HG02973 (cell line): Measurements from ENCODE around the gene CCL11.
"Not testable (repeated sequence)": the region's sequence is repeated elsewhere in the genome, so short reads cannot be mapped to it uniquely, and the experiment has no call there.

ENCODE experiments used
- ATAC-seq: cut with Tn5 transposase; IDR thresholded peaks from one replicate; pipeline ENCODE4 v1.9.1; 2021; ENCODE audit warnings: moderate library complexity; ENCODE audit not compliant: unreplicated experiment

CCL11 gene

DNA sequence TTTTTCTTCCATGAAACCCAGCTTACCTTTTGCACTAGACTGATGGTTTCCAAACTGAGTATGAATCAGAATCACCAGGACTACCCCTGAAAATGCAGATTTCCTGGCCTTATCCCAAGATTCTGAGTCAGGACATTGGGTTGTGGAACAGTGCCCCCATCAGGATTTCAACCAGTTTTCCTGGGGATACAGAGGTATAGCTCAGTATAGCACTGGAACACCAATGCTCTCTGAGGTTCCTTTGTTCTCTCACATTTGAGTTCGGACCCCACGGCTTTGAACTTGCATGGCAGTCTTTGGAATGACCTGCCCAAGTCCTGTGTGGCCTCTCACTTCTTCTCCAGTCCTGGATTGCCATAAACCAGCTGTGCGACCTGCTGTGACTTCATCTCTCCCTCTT lies 20.9 kb downstream of the CCL11 start:
- ATAC-seq = no peak

DNA sequence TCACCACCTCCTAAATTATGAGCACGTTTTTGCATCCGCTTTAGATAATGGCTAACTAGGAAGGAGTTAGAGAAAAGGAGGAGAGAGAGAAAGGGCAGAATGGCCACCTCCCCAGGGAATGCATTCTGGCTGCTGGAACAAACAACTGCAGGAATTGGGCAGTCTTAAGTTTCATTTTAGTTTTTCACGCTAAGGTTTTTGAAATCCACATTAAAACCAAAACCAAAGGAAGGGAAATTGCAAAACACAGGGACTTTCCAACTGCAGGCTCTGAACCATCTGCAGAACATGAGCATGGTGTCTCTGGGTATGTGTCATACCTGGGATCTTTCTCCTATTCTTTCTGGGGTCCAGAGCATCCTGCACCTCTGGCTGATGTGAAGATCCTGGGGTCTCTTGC lies 21.6 kb downstream of the CCL11 start:
- no peak for ATAC-seq

DNA sequence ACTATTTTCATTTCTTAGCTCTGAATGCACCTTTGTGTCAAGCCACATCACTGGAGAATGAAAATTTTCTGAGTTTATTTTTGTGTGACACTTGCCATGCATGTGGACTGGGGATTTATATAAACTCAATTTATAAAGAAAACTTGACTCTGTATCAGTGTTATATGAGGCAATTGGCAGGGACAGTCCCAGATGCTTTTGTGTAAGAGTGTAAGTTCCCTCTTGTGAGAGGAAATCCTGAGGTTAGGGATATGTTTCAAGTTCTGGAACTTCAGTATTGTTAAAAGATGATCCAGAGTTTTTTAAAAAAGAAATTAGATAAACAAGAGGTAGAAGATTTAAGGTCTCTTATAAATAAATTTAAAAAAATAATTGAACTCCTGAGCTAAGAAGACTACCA lies 22.8 kb downstream of the CCL11 start:
- ATAC-seq = no peak

DNA sequence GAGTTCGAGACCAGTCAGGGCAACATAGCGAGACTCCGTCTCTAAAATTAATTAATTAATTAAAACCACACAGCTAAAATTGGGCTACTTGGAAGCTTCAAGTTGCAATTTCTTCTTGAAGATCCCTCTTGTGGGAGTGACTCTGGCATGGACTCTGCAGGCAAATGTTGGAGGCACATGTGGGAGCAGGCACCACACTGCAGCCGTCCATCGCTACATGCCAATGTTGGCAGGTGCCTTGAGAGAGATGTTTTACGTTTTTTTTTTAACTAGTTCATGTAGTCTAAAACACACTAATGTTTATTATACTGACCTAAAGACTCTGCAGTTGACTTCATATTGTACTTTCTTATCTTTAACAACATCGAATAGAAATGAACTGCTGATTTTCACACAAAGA lies 25.7 kb downstream of the CCL11 start:
- ATAC-seq = no peak

DNA sequence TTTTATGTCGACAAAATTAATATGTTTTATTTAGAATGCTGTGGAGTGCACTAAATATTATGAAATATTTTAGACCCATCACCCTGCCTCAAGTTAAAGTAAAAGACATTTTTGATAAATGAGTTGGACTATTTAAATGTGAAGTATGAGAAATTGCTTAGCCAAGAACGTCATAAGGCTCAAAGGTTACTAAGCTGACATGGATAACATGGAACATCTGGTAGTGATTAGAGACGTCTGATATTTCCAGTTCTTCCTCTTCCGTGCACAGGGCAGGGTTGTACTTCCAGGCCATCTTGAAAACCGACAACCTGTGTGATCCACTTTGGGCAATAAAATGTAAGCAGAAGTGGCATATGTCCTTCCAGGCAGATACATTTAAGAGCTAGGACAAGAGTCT lies 26.5 kb downstream of the CCL11 start:
- ATAC-seq = no peak

DNA sequence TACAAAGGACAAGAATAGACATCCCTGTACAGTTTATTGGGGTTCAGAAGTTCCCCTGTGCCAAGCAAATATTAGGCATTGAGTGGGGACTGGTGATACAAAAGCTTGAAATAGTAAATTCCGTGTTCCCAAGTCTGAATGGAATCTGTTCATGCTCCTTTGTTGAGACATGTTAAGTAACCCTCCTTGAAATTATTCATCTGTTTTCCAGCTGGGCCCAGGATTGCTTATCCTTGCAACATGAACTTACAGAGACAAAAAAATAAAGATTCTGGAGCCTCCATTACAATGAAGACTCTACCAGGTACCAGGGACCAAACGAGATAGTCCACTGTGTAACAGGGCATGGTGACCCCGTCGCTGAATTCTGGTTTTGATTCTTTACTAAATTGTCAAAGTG lies 27.6 kb downstream of the CCL11 start:
- ATAC-seq = no peak

DNA sequence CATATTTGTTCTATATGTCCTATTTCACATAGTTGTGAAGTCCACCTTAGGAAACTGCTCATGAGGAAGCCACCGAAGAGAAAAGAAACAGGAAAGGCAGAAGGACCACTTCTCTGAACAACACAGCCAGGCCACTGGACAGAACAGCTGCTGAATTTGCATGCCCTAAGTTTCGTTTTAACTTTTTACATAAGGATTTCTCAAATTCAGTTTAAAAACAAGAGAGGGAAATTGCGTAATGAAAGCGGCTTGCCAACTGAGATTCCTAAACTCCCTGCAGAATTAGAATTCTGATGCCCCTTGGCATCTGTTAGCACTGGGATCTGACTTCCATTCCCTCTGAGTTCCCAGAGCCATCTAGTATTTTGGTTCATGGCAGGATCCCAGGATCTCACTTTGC lies 28.7 kb downstream of the CCL11 start:
- ATAC-seq = no peak

DNA sequence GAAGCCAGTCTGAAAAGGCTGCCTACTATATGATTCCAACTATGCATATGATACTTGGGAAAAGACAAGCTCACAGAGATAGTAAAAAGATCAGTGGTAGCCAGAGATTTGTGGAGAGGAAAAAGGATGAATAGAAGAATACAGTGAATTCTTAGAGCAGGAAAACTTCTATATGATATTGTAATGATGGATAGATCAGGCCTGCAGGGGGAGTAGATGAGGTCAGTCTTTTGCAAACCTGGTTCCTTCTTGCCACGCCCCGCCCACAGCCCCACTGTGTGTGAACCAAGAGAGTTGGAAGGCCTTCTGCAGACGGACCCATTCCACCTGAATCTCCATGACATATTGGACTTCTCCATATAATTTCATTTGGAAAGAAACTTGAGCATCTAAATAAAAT lies 32.9 kb downstream of the CCL11 start:
- no peak for ATAC-seq

DNA sequence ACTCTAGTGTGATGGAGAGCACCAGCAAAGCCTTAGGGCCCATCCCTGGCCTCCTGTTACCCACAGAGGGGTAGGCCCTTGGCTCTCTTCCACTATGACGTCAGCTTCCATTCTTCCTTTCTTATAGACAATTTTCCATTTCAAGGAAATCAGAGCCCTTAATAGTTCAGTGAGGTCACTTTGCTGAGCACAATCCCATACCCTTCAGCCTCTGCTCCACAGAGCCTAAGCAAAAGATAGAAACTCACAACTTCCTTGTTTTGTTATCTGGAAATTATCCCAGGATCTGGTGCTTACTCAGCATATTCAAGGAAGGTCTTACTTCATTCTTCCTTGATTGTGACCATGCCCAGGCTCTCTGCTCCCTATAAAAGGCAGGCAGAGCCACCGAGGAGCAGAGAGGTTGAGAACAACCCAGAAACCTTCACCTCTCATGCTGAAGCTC lies 33.5 kb downstream of the CCL11 start, which contains the start of gene CCL8:
TSS of gene CCL8 (plus strand) at position 397 of the 445 bp plus-strand sequence. CDS start 67 bp downstream, outside the sequence.
- ATAC-seq = no peak

DNA sequence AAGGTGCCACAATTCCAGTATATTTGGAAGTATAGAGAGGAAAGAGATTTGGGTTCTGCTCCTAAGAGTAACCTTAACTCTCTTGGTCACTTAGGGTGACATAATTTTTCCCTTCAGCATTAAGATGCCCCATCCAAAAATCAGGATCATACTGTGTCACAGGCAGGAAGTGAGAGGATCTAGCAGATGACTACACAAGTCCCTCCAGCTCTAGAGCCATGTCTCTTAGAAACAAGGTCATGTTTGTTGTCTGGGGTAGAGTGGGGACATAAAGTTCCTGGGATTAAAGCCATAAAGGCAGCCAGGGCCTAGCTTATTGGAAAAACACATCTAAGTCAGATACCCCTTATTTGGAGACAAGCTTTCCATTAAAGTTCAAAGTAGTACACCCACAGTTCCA lies 36.4 kb downstream of the CCL11 start:
- ATAC-seq = no peak

DNA sequence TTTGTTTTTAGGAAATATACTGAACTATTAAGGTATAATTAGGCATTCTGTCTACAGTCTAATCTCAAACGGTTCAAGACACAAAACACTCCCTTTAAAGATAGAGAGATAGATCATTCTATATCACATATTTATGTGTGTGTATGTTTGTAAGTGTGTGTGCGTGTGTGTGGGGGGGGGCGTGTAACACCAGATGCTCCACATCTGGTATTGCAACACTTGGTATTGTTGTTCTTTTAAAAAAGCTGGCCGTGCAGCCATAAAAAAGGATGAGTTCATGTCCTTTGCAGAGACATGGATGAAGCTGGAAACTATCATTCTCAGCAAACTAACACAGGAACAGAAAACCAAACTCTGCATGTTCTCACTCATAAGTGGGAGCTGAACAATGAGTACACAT lies 42.0 kb downstream of the CCL11 start:
- ATAC-seq = not testable (repeated sequence)

DNA sequence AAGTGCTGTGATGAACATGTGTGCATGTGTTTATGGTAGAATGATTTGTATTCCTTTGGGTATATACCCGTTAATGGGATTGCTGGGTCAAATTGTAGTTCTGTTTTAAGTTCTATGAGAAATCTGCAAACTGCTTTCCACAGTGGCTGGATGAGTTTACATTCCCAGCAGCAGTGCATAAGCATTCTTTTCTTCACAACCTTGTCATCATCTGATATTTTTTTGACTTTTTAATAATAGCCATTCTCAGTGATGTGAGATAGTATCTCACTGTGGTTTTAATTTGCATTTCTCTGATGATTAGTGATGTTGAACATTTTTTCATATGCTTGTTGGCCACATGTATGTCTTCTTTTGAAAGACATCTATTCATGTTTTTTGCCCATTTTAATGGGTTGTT lies 52.2 kb downstream of the CCL11 start:
- ATAC-seq = no peak
